ENCODE data around the gene BRME1.
A peak's percentile ranks its signal among the peaks of the same experiment; 100 is the strongest.

The BRME1 gene

DNA sequence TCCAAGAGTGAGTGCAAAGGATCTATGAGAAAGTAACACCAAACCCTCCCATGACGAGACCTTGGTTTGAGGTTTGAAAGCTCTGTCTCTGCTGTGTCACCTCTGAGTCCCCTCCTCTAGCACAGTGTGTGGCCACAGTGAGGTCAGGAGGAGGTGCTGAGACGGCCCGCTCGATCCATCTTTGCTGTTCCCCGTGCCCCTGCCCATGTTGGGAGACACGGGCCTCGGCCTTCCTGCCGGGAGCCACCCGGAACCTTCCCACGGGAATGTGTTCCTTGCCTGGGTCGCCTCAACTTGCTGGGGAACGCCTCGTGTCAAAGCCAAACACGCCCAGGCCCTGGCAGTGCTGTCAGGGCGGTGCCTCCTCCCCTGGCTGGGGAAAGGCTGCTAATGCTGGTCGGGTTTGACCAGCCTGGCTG is 18.9 kb downstream of the BRME1 start:
- no peak for DNase-seq

DNA sequence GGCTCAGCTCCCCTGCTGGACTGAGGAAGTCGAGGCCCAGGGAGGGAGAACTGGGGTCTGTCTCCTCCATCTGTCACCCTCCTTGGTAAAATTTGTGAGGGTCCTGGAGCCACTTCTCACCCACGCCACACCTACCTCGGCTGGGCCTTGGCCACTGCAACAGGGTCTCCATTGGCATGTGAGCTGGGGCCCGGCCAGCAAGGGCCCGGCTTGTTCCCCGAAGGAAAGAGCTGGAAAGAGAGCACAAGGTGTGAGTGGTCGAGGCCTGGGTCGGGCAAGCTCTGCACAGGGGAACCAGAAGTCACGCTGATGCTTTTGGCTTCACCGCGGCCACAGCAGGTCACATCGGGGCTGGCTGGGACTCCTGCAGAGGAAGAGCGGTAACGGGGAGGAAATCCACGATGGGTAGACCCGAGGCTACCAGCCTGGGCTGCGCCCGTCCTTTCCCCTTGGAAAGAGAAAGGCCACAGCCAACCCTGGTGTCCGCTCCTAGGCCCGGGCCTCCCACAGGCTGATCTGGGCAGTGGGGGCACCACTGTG is 20.0 kb downstream of the BRME1 start:
- DNase-seq: no peak

GRCh38 chr19:13884726-13885591 is 21.0 kb downstream of the BRME1 start:
- no peak for DNase-seq

GRCh38 chr19:13883516-13884064 is 22.3 kb downstream of the BRME1 start:
- no peak for DNase-seq

- DNase-seq: no peak
Measured at GRCh38 chr19:13882836-13883235, 23.1 kb downstream of the BRME1 start.

GRCh38 chr19:13882419-13882795 is 23.5 kb downstream of the BRME1 start:
- no peak for DNase-seq

- no peak for DNase-seq
Measured at GRCh38 chr19:13881692-13882418, 24.1 kb downstream of the BRME1 start.

- no peak for DNase-seq
Measured at GRCh38 chr19:13881251-13881691, 24.6 kb downstream of the BRME1 start.

DNA sequence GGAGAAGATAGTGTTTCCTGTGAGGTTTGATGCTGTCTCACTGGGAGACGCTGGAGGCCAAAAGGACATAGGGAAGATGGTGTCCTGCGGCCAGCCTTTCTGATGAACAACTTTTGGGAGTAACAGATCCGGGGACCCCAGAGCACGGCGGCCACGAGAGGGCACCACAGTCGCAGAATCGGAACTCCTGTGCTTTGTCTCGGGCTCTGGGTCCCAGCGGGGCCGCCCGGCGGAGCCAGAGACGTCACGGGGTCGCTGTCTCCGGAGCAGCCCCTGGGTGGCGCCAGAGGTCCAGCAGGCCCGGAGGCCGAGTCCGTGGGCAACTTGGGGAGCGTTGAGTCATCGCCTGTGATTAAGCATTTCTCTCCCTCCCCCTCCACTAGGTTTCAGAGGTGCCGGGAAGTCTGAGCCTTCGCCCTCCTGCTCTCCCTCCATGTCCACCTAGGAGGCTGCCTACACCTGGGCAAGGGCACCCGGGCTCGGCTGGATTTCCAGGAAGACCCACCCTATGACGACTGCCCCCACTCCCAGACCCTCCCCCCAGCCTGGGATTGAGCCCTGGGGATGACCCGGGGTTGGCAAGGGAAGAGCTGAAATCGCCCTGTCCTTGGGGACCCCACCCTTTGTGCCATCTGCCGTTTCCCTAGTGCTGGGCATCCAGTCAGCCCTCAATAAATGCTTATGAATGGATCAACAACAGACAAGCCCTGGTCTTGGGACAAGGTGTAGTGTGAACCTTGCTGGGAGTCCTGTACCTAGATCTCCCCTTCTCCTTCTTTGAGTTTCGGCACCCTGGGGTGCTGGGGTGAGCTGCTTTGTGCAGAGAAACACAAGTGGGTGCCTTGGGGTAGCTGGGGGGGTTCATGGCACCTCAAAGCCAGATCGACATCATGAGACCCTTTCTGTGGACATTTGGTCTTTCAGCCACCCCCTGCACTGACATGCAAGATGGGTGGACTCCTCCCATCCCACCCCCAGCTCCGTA is 25.6 kb downstream of the BRME1 start:
- peak; percentile 85 for DNase-seq

DNA sequence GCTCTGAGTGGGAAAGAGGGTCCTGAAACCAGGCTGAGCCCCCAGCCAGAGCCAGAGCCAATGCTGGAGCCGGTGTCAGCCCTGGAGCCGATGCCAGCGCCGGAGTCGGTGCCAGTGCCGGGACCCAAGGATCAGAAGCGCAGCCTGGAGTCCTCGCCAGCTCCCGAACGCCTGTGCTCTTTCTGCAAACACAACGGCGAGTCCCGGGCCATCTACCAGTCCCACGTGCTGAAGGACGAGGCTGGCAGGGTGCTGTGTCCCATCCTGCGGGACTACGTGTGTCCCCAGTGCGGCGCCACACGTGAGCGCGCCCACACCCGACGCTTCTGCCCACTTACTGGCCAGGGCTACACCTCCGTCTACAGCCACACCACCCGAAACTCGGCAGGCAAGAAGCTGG is 28.6 kb downstream of the BRME1 start:
- no peak for DNase-seq

DNA sequence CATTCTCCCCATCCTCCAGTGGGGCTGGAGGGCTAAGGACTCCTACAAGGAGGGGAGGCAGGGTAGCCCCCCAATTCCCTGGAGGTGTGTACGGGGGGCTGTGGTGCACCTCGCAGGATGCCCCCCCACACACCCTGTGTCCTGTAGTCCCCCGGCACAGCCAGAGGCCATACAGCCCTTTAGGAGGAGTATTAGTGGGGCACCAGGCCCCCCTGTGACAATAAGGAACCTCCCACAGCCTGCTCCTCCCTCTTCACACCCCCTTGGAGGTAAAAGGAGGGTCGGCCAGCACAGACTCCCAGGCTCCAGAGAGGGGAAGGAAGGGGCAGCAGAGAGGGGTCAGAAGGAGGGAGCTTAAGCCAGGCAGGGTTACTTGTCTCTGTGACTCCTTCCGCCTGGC is 29.1 kb downstream of the BRME1 start, which contains the start of gene NANOS3:
Gene NANOS3, plus strand, starts transcription at position 301 of the 400 bp plus-strand sequence. CDS start 115 bp downstream, outside the sequence.
- no peak for DNase-seq

DNA sequence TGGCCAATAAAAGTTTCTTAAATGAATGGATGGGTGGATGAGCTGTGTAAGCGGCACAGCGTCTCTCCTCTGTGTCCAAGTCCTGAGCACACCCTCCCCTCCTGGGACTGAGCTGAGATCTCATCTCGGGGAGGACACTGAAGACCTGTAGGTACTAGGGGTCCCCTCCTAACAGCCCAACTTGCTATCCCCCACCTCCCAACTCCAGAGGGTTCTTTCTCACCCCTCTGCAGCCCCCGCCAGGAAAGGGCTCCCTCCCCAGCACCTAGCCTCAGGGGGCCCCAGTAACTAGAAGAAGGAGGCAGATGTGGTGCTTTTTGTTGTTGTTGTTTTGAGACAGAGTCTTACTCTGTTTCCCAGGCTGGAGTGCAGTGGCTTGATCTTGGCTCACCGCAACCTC is 30.1 kb downstream of the BRME1 start:
- DNase-seq: no peak

GRCh38 chr19:13873834-13874515 is 31.9 kb downstream of the BRME1 start:
- no peak for DNase-seq

GRCh38 chr19:13872695-13873389 is 33.1 kb downstream of the BRME1 start:
- no peak for DNase-seq

- DNase-seq: no peak
Measured at GRCh38 chr19:13872339-13872694, 33.6 kb downstream of the BRME1 start.

DNA sequence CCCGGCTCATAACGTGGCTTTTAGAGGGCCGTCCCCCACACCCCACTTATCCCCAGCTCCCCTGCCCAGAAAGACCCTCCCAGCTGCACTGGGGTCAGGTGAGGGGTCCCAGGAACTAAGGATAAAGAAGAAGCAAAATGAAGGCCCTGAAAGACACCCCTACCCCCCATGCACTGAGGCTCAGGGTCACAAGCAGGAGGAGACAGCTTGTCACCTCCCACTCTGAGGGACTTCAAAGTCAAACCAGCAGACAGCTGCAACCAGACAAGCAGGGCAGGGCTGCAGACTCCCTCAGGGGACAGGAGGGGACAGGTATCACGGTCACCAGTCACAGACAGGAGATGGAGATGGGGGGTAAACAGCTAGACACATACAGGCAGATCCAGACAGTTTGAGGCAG is 35.0 kb downstream of the BRME1 start:
- DNase-seq: no peak

- DNase-seq: no peak
Measured at GRCh38 chr19:13869281-13869680, 36.6 kb downstream of the BRME1 start.

DNA sequence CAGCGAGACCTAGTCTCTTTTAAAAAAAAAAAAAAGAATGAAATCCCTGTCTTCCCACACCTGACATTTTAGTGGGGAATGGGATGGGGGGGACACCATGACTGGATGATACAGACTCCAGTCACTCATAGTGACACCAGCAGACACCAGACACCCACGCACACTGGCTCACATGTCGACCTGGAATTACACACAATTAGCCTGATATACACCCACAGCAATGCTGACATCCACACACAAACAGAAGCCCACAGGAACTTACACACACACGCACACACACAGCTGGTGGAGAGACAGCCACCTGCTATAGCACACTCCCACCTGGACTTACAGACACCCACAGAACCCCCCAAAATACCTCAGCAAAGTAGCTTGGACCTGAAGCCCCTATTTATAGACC is 37.3 kb downstream of the BRME1 start:
- DNase-seq: no peak

DNA sequence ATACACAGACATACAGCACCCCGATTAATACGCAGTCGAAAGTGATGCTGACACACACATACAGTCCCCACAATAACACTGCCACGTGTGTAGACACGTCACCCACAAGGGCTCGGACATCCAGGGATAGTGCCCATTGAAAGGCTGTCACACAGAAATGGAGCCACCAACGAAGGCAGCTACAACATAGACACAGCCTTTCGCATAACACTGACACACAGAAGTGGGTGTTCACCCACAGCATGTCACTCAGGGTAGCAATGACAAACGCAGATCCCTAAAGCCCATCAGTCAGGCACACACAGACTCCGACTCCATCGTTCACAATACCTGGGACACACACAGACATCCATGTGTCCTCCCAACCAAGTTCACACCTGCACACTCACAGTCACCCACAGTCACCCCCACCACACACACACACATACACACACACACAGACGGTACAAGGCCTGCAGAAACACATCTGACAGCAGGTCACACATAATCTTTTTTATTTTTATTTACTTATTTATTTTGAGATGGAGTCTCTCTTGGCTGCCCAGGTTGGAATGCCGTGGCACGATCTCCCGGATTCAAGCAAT is 39.4 kb downstream of the BRME1 start:
- DNase-seq: no peak

GRCh38 chr19:13865571-13866462 is 40.1 kb downstream of the BRME1 start:
- DNase-seq: no peak

All from NCI-H345 (cell line).